Activated T-helper 9 cell treated with anti-CD3 and anti-CD28 coated beads, Interleukin-2, amount 50 U/mL, for 16 hours (primary cell): ENCODE measurements around the gene KIF21A.

Source experiments
- DNase-seq: peaks from one replicate; pipeline ENCODE4 v3.0.0-alpha.2; 2020; ENCODE audit warnings: low read depth

The KIF21A gene

GRCh38 chr12:39386335-39386734 lies 56.6 kb downstream of the KIF21A start:
- DNase-seq = no peak

DNA sequence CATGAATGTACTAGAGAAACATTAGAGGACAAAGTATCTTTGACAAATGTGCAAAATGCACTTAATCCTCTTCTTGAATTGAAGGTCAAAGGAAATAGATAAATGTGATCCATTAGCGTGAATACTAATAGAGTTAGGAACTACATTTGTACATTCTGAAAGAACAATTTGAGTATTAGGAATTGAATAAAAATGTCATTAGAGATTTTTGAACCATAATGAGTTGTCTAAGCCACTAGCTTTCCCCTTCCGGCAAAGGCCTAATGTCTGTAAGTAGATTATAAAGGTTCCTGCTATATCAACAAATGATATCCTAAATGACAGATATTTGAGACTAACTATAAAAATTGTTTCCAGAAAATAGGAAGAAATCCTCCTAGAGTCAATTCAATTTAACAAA lies 59.8 kb downstream of the KIF21A start:
- DNase-seq = no peak

DNA sequence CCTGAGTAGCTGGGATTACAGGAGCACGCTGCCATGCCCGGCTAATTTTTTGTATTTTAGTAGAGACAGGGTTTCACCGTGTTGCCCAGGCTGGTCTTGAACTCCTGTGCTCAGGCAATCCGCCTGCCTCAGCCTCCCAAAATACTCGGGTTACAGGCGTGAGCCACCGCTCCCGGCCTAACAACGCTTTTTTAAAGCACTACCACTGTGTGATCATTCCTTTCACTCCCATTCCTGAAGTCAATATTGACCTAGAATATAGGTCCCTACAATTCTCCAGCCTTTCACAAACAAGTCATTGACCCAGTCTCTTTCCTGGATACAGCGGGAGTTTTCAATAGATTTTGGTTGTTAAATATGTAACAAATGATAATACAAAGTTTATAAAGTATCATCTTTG lies 62.8 kb downstream of the KIF21A start:
- no peak for DNase-seq

DNA sequence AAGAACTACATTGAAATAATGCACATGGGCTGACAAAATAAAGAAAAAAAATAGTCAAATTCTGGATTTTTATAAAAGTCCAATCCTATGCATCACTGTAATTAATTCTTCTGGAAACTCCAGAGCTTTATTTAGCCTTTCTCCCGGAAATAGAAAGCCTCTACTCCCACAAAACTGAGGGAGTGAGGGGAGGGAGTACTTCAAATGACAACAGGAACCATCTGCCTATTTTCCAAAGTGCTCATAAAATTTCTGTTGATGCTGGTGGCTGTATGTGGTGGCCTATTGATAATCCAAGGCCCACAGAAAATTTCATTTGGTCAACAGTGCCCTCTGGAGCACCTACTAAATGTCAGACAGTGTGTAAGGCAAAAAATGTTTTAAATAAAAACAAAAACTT lies 64.6 kb downstream of the KIF21A start:
- no peak for DNase-seq

DNA sequence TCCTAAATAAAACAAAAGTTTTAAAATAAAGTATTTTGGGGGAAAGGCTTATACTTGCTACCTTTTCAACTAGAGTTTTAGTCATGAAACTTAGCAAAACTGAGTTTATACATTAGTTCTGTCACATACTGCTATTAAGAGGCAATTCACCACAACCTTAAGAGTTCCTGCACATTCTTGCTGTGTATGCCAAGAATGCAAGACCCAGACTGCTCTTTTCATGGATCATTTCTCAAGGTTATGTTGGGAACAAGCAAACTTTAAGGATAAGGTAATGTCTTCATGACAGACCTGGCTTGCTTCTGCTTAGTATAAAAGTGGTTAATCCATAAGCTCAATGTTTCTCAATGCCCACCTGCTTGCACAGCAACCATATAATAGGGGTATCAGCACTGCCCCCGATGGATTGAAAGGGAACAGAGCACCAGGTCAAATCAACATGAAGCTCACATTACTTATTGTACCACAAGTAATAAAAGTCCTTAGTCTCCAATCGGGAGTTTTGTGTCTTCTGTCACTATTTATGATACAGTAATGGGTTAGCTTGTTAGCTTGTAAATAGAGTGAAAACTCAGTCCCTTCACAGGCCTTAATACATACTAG lies 67.6 kb downstream of the KIF21A start:
- DNase-seq = no peak

DNA sequence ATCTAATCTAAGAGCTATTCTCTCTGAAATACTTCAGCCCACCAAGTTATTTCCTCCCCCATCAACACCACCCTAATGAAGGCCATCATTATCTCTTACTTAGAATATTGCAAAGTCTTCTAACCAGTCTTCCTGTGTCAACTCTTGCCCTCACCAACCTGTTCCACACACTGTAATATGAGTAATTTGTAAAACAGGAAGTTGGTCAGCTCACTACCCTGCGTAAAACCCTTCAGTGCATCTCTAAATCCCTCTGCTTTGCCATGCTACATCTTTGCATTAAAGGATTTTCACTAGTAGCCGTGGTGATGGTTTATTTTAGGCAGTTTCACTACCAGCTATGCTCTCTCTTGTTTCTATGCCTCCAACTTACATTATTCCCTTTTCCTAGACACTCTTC lies 70.0 kb downstream of the KIF21A start:
- no peak for DNase-seq

DNA sequence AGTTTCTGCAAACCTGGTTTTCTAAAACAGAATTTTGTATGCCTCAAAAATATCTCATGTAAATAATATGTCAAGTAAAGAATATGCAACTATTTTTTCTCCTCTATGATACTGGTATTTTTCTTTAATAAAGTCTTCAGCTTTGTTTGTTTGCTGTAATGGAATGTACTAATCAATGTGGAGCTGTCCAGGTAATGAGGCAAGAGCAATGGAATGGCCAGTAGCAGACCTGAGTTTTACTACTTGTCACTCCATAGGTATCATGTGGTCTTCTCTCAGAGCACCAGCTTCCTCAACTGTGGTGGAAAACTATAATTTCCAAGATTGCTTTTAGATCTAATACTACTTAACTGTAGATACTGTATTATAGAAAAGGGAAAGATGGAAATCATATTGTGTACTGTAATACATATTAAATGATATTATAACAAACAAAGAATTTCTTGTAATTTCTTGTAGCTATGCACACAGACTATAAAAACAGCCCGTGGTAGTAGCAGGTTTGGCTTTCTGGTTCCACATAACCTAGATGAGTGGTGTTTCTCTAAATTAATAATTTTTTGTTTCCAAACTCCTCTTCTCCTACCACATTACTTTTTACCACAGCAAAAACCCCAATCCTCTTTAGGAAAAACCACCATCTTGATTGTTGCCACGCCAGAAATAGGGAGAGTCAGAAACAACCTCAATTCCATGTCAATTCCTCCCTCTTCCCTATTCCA lies 70.6 kb downstream of the KIF21A start:
- no peak for DNase-seq

DNA sequence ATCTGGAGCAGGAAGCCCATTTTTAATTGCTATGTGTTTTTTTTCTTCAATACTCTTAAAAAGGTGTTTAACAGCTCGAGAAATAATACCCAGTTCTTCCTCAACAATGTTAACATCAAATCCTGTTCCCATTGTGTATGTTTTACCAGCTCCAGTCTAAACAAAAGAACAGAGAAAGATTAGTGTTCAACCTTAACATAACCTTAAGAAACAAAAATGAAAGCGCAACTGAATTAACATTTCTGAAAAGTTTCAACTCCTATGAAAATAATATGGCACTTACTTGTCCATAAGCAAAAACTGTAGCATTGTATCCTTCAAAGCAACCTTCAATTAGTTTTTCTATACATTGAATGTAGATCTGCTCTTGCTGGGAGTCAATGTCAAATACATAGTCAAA lies 73.2 kb downstream of the KIF21A start:
- DNase-seq = no peak

DNA sequence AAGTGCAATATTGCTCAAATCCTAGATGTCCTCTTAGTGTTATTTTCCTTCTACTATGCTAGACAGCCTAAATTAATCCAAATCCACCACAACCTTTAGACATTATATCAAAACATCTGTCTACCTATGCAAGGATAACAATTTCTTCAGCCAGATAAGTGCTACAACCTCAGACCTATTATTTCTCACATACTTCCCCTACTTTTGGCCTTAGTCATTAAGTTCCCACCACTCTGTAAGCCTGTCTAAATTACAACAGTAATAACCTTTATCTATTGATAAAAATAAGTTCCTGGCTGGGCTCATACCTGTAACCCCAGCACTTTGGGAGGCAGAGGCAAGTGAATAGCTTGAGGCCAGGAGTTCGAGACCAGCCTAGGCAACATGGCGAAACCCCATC lies 74.0 kb downstream of the KIF21A start:
- no peak for DNase-seq

- no peak for DNase-seq
Observed at GRCh38 chr12:39368096-39368495, 74.8 kb downstream of the KIF21A start.

DNA sequence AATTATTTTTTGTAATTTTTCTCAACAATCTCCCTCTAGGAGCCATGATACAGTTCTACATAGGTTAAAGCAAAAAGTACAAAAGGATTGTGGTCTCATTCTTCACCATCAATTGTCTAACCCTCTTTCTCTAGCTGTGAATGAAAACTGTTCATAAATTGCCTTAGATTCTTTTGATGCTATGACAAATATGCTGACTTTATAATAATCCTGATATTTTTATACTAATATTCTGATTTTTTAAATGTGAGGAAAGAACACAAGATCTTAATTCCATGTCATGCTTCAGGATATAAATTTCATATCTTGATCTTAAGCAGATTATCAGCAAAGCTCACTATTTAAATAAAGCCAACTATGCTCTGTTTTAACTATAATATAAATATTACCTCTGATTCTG lies 75.4 kb downstream of the KIF21A start:
- no peak for DNase-seq

- no peak for DNase-seq
Observed at GRCh38 chr12:39365364-39366001, 77.4 kb downstream of the KIF21A start.

DNA sequence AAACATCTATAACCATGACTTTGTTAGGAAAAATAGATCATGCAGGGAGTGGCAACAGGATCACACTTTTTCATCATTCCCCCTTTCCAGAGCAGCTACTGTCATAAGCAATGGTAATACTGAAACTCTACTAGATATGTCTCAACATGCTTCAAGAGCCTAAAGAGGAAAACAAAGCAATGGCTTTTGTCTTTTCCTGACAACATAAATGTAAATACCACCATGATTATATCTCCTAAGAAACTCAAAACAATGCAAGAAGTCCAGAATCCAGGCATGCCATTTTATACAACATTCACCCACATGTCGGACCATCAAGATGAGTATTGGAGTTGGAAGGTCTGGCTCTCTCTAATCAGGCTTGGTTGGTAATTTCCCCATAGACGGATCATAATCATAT lies 78.7 kb downstream of the KIF21A start:
- no peak for DNase-seq

- no peak for DNase-seq
Observed at GRCh38 chr12:39359645-39360044, 83.3 kb downstream of the KIF21A start.

- no peak for DNase-seq
Observed at GRCh38 chr12:39357041-39357440, 85.9 kb downstream of the KIF21A start.

DNA sequence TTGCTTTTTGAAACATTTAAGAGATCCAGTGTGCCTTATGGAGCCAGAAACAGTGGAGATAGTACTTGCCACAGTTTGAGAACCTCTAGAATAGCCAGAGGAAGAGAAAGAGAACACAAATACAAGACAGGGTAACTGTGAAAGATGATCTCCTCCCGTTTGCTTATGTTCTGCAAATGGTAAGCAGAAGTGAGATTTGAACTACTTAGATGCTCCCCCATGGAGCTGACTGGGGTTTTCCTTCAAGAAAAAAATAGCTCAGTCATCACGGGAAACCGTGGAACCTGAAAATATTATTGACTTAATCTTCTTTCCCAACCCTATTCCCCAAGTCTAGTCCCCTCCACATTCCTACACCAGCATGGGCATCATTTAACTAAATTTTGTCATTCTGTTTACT lies 87.1 kb downstream of the KIF21A start:
- no peak for DNase-seq

DNA sequence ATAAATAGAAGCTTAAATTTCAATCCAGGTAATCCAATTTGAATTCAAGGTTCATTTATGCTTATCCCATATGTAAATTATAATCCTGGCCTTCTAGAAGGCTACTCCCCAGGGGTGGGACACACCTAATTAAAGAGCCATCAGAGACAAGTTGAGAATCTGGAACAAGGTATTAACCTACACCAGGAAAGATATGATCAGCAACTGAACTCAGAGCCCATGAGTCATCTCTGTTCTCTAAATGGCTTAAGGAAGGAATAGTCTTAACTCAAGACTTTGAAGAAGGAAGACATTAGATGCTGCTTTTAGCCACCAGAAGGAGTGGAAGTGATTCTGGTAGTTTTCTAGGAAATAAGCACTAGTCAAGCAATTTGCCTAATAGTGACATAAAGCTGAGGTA lies 88.0 kb downstream of the KIF21A start:
- no peak for DNase-seq

DNA sequence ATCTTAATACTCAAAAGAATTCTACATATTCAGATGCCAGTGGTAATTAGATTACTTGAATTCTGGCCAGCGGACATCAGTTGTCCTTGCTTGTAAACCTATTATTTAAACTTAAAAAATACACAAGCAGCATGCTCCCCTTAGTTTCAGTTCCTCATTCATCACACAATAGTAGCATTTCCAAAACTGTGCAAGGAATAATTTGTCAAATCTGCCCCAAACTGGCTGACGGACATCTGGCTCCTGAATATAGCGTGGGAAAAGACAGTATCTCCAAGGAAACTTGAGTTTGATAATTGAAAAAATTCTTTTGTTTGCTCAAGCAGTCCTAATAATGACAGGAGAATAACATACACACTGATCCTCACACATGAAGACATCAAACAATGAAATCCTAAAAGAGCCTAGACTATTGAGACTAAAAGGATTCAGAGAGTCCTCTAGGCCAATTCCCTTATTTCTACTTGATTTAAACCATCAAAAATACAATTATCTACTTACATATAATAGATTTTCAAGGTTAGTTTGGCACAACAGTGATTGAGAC lies 90.4 kb downstream of the KIF21A start:
- DNase-seq = no peak

DNA sequence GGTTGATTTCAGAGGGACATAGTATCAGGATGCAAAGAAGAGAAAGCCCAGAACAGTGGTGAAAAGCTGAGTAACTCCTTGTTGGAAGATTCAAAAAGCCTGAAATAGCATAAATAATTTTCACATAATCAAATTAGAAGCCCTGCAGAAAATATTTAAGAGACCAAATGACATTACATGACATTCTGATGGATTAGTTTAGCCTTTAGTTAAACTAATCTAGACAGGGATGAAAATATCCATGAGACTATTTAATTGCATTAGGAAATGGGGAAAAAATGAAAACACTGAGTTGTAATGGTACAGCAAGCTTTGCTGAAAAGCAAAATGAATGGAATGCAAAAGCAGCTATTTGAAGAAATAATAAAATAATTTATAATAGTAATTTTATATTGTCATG lies 91.8 kb downstream of the KIF21A start:
- no peak for DNase-seq

GRCh38 chr12:39348941-39349626 lies 93.8 kb downstream of the KIF21A start:
- no peak for DNase-seq

GRCh38 chr12:39348523-39348922 lies 94.4 kb downstream of the KIF21A start:
- no peak for DNase-seq

DNA sequence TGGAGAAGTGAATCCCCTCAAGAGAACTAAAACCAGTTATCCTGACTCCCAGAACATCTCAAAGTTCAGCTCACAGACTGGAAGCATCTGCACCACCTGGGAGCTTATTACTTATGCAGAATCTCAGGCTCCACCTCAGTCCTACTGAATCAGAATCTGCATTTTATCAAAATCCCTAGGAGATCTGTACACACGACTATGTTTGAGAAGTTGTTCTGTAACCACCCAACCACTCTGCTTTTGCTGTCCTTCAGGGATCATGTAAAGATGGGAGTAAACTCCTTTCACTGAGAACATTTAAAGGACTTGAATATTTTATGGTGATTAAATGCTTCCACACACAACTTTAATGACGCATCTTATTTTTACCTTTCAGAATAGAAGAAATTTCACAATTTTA lies 98.0 kb downstream of the KIF21A start:
- no peak for DNase-seq

DNA sequence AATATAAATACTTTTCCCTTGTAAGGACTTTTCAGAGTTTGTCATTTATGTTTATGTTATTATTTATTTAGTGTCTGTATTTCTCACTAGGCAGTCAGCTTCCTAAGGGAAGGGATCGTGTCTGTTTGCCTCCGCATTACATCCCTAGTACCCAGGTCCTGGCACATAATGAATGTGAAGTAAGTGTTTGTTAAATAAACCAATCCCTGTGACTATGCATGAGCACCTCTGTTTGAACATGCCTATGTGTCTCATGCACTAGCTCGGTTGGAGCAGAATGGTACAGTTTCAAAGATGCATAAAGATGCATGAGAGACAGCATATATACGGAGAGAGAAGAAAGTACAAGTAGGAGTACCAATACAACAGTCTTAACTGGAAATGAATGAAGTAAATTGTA lies 99.3 kb downstream of the KIF21A start:
- DNase-seq = no peak
